HepG2 (cell line): Measurements from ENCODE around the gene SERPINA3. TPM values are rescaled to one million over a fixed set of nuclear protein-coding genes. Genes with fewer than 3 reads are reported as not detected.
A peak's percentile ranks its signal among the peaks of the same experiment; 100 is the strongest.

ENCODE experiments used
- ESRRA ChIP-seq: sonication (generic); formaldehyde crosslinking; IDR thresholded peaks from 2 replicates; pipeline ENCODE4 v1.5.1; 2020; ENCODE audit warnings: mild to moderate bottlenecking, low read depth, missing genetic modification reagents
- MED13 ChIP-seq: sonication (generic); formaldehyde crosslinking; IDR thresholded peaks from 2 replicates; pipeline ENCODE4 v1.5.0; 2020; ENCODE audit warnings: missing genetic modification reagents
- MTA1 ChIP-seq: sonication (generic); formaldehyde crosslinking; IDR thresholded peaks from 2 replicates; pipeline ENCODE4 v1.4.0; 2020; ENCODE audit warnings: missing genetic modification reagents, mild to moderate bottlenecking, borderline replicate concordance
- MYNN ChIP-seq: sonication (generic); formaldehyde crosslinking; IDR thresholded peaks from 2 replicates; pipeline ENCODE4 v1.4.0; 2020; ENCODE audit warnings: mild to moderate bottlenecking, low read depth, missing genetic modification reagents
- PAX8 ChIP-seq: sonication (generic); formaldehyde crosslinking; IDR thresholded peaks from 2 replicates; pipeline ENCODE4 v1.8.0; 2022; ENCODE audit warnings: mild to moderate bottlenecking, missing genetic modification reagents, borderline replicate concordance
- RARG ChIP-seq: sonication (generic); formaldehyde crosslinking; IDR thresholded peaks from 2 replicates; pipeline ENCODE4 v1.4.0; 2020; ENCODE audit warnings: low read depth, mild to moderate bottlenecking, missing genetic modification reagents
- RBM39 ChIP-seq: fragments of 200-400 bp; formaldehyde crosslinking; IDR thresholded peaks from one replicate; pipeline ENCODE4 v1.6.1; 2018; ENCODE audit warnings: antibody characterized with exemption, mild to moderate bottlenecking, low read depth, low read length; ENCODE audit not compliant: poor library complexity, severe bottlenecking
- SIN3A ChIP-seq: IDR thresholded peaks from 2 replicates; pipeline ENCODE4 v1.6.1; 2011; ENCODE audit warnings: low read depth, mild to moderate bottlenecking, control low read depth, low read length, borderline replicate concordance
- TBX2 ChIP-seq: sonication (generic); formaldehyde crosslinking; IDR thresholded peaks from 2 replicates; pipeline ENCODE4 v1.5.0; 2020; ENCODE audit warnings: missing genetic modification reagents, mild to moderate bottlenecking, borderline replicate concordance
- TMF1 ChIP-seq: sonication (generic); formaldehyde crosslinking; IDR thresholded peaks from 2 replicates; pipeline ENCODE4 v1.8.1; 2022; ENCODE audit warnings: low read depth, missing genetic modification reagents
- ZFP90 ChIP-seq: sonication (generic); formaldehyde crosslinking; IDR thresholded peaks from 2 replicates; pipeline ENCODE4 v1.8.0; 2022; ENCODE audit warnings: missing genetic modification reagents, mild to moderate bottlenecking, inconsistent platforms, borderline replicate concordance
- ZNF207 ChIP-seq: fragments of 450-650 bp; IDR thresholded peaks from 2 replicates; pipeline ENCODE4 v1.6.1; 2016; ENCODE audit warnings: antibody characterized with exemption, borderline replicate concordance
- ZNF563 ChIP-seq: sonication (generic); formaldehyde crosslinking; IDR thresholded peaks from 2 replicates; pipeline ENCODE4 v1.8.0; 2022; ENCODE audit warnings: mild to moderate bottlenecking, moderate library complexity, missing genetic modification reagents
- ZNF605 ChIP-seq: sonication (generic); formaldehyde crosslinking; IDR thresholded peaks from 2 replicates; pipeline ENCODE4 v1.8.0; 2022; ENCODE audit warnings: mild to moderate bottlenecking, missing genetic modification reagents
- ZNF766 ChIP-seq: sonication (generic); formaldehyde crosslinking; IDR thresholded peaks from 2 replicates; pipeline ENCODE4 v1.5.0; 2020; ENCODE audit warnings: missing genetic modification reagents, borderline replicate concordance
- polyA plus RNA-seq, 8 experiments: library from polyadenylated mRNA; depleted of rRNA in 3 of 8; stranded (reverse) in 7 of 8; unstranded in 1 of 8; fragments of >200 nt; fragmentation: Illumina TruSeq in 4 of 8; extraction: Trizol in 4 of 8; gene quantifications; 2 replicates each; pipeline versions ENCODE4 v1.2.1 to v1.2.3, GENCODE V29; 2011 to 2016; ENCODE audit warnings: low read depth in 4 of 8, missing spikeins in 1 of 8, mixed read lengths in 1 of 8; ENCODE audit not compliant: insufficient read depth in 1 of 8
- total RNA-seq, 5 experiments: library from RNA; depleted of rRNA; stranded (reverse); fragments of >200 nt; fragmentation: Illumina TruSeq; extraction: Trizol; gene quantifications; 2 replicates each; pipeline ENCODE4 v1.2.3, GENCODE V29; 2016; ENCODE audit warnings: low read depth in 1 of 5
- TF ChIP-seq, protein P1 (sequence below): sonication (generic); formaldehyde crosslinking; IDR thresholded peaks from 2 replicates; pipeline ENCODE4 v1.4.0; 2020; ENCODE audit warnings: missing genetic modification reagents
- TF ChIP-seq, protein P2 (sequence below): sonication (generic); formaldehyde crosslinking; IDR thresholded peaks from 2 replicates; pipeline ENCODE4 v1.4.0; 2020; ENCODE audit warnings: missing genetic modification reagents
- TF ChIP-seq, protein P3 (sequence below): IDR thresholded peaks from 2 replicates; pipeline ENCODE4 v1.6.1; 2016; ENCODE audit warnings: missing compliant biosample characterization, missing genetic modification reagents, borderline replicate concordance
- TF ChIP-seq, protein P4 (sequence below): sonication (generic); formaldehyde crosslinking; IDR thresholded peaks from 2 replicates; pipeline ENCODE4 v1.4.0; 2020; ENCODE audit warnings: missing genetic modification reagents, borderline replicate concordance
- TF ChIP-seq, protein P5 (sequence below): sonication (generic); formaldehyde crosslinking; IDR thresholded peaks from 2 replicates; pipeline ENCODE4 v1.4.0; 2020; ENCODE audit warnings: missing genetic modification reagents
- TF ChIP-seq, protein P6 (sequence below): sonication (generic); formaldehyde crosslinking; IDR thresholded peaks from 2 replicates; pipeline ENCODE4 v1.4.0; 2020; ENCODE audit warnings: missing genetic modification reagents

Gene SERPINA3
- total and polyA plus RNA-seq, 2 of the 13 experiments (the other 11 are each of a cell fraction or from before 2014, with no cell fraction given), result 825 to 2,200 TPM

DNA sequence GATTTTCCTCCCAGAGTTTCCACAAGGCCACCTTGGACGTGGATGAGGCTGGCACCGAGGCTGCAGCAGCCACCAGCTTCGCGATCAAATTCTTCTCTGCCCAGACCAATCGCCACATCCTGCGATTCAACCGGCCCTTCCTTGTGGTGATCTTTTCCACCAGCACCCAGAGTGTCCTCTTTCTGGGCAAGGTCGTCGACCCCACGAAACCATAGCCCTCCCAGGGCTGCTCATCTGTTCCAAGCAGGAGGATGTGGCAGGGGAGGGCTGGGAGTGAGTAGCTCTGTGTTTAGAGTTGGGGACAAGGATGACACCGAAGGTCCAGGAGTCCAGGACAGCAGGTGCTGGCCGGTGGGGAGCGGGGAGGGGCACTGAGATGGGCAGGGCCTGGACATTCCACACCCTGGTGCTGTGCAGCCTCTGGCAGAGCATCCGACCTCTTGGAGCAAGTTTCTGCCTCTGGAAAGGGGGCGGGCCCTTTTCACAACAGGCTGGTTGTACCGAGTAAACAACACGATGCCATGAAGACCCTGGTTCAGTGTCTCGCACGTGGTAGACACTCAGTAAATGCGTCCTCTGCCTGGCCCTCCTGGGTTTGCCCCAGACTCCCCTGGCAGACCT is 42.7 kb upstream of the SERPINA3 start (continued):
- TF ChIP-seq TMF1 (CRISPR knock-in tag) (no peak), RBM39 (peak; percentile 68), MYNN (CRISPR knock-in tag) (no peak), ZNF563 (CRISPR knock-in tag) (0 out of 2 replicates have a peak, but pooled peaks have one; percentile 37), SIN3A (no peak), TBX2 (CRISPR knock-in tag) (peak; percentile 82; the same call in 1 of the 2 replicates), ZNF605 (CRISPR knock-in tag) (no peak), ESRRA (CRISPR knock-in tag) (peak; percentile 40; the same call in 1 of the 2 replicates), ZNF766 (CRISPR knock-in tag) (peak; percentile 30; the same call in 1 of the 2 replicates), MED13 (0 out of 2 replicates have a peak, but pooled peaks have one; percentile 30), ZFP90 (CRISPR knock-in tag) (peak; percentile 30; the same call in 1 of the 2 replicates), PAX8 (CRISPR knock-in tag) (no peak), RARG (CRISPR knock-in tag) (no peak), MTA1 (CRISPR knock-in tag) (peak; percentile 79; the same call in 1 of the 2 replicates), ZNF207 (no peak)
- TF ChIP-seq, protein P1, sequence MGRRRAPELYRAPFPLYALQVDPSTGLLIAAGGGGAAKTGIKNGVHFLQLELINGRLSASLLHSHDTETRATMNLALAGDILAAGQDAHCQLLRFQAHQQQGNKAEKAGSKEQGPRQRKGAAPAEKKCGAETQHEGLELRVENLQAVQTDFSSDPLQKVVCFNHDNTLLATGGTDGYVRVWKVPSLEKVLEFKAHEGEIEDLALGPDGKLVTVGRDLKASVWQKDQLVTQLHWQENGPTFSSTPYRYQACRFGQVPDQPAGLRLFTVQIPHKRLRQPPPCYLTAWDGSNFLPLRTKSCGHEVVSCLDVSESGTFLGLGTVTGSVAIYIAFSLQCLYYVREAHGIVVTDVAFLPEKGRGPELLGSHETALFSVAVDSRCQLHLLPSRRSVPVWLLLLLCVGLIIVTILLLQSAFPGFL (CRISPR knock-in tag), result no peak
- TF ChIP-seq, protein P2, sequence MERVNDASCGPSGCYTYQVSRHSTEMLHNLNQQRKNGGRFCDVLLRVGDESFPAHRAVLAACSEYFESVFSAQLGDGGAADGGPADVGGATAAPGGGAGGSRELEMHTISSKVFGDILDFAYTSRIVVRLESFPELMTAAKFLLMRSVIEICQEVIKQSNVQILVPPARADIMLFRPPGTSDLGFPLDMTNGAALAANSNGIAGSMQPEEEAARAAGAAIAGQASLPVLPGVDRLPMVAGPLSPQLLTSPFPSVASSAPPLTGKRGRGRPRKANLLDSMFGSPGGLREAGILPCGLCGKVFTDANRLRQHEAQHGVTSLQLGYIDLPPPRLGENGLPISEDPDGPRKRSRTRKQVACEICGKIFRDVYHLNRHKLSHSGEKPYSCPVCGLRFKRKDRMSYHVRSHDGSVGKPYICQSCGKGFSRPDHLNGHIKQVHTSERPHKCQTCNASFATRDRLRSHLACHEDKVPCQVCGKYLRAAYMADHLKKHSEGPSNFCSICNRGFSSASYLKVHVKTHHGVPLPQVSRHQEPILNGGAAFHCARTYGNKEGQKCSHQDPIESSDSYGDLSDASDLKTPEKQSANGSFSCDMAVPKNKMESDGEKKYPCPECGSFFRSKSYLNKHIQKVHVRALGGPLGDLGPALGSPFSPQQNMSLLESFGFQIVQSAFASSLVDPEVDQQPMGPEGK (CRISPR knock-in tag), result peak; percentile 81
- TF ChIP-seq, protein P3, sequence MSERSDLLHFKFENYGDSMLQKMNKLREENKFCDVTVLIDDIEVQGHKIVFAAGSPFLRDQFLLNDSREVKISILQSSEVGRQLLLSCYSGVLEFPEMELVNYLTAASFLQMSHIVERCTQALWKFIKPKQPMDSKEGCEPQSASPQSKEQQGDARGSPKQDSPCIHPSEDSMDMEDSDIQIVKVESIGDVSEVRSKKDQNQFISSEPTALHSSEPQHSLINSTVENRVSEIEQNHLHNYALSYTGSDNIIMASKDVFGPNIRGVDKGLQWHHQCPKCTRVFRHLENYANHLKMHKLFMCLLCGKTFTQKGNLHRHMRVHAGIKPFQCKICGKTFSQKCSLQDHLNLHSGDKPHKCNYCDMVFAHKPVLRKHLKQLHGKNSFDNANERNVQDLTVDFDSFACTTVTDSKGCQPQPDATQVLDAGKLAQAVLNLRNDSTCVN (CRISPR knock-in tag), result 0 out of 2 replicates have a peak, but pooled peaks have one; percentile 4
- TF ChIP-seq, protein P4, sequence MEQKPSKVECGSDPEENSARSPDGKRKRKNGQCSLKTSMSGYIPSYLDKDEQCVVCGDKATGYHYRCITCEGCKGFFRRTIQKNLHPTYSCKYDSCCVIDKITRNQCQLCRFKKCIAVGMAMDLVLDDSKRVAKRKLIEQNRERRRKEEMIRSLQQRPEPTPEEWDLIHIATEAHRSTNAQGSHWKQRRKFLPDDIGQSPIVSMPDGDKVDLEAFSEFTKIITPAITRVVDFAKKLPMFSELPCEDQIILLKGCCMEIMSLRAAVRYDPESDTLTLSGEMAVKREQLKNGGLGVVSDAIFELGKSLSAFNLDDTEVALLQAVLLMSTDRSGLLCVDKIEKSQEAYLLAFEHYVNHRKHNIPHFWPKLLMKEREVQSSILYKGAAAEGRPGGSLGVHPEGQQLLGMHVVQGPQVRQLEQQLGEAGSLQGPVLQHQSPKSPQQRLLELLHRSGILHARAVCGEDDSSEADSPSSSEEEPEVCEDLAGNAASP (CRISPR knock-in tag), result no peak
- TF ChIP-seq, protein P5, sequence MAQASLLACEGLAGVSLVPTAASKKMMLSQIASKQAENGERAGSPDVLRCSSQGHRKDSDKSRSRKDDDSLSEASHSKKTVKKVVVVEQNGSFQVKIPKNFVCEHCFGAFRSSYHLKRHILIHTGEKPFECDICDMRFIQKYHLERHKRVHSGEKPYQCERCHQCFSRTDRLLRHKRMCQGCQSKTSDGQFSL (CRISPR knock-in tag), result no peak
- TF ChIP-seq, protein P6, sequence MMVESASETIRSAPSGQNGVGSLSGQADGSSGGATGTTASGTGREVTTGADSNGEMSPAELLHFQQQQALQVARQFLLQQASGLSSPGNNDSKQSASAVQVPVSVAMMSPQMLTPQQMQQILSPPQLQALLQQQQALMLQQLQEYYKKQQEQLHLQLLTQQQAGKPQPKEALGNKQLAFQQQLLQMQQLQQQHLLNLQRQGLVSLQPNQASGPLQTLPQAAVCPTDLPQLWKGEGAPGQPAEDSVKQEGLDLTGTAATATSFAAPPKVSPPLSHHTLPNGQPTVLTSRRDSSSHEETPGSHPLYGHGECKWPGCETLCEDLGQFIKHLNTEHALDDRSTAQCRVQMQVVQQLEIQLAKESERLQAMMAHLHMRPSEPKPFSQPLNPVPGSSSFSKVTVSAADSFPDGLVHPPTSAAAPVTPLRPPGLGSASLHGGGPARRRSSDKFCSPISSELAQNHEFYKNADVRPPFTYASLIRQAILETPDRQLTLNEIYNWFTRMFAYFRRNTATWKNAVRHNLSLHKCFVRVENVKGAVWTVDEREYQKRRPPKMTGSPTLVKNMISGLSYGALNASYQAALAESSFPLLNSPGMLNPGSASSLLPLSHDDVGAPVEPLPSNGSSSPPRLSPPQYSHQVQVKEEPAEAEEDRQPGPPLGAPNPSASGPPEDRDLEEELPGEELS, result peak; percentile 66
